Lung (tissue), 12 donors: ENCODE measurements around the gene OR4M1. TPM values are rescaled to one million over a fixed set of nuclear protein-coding genes. Genes with fewer than 3 reads are reported as not detected.
"Not testable (repeated sequence)": the region's sequence is repeated elsewhere in the genome, so short reads cannot be mapped to it uniquely, and the experiment has no call there.

Experiments
- ATAC-seq: fragments of 200-7000 bp; cut with Tn5 transposase; one replicate; pipeline ENCODE4 v1.9.1; 2020; ENCODE audit warnings: moderate number of reproducible peaks; ENCODE audit not compliant: insufficient read depth, low FRiP score
- DNase-seq, 3 donors: peaks; one replicate each; pipeline ENCODE4 v3.0.0-alpha.2; 2013 to 2017
- H3K27ac ChIP-seq, 2 donors: one replicate each; pipeline ENCODE4 v1.5.1; 2013; ENCODE audit warnings: mild to moderate bottlenecking in 2 of 2, moderate library complexity in 2 of 2, control low read depth in 1 of 2, inconsistent platforms in 1 of 2, low read depth in 1 of 2, low read length in 1 of 2
- H3K27me3 ChIP-seq, 3 donors: one replicate each; pipeline ENCODE4 v1.5.1; 2013; ENCODE audit warnings: low read length in 2 of 3; ENCODE audit not compliant: control insufficient read depth in 3 of 3, insufficient read depth in 3 of 3
- H3K36me3 ChIP-seq, 4 donors: one replicate each; pipeline ENCODE4 v1.5.1; 2013; ENCODE audit warnings: low read length in 4 of 4, mild to moderate bottlenecking in 1 of 4, moderate library complexity in 1 of 4; ENCODE audit not compliant: control insufficient read depth in 4 of 4, insufficient read depth in 4 of 4
- H3K4me1 ChIP-seq, 5 donors: one replicate each; pipeline ENCODE4 v1.5.1; 2013; ENCODE audit warnings: low read length in 5 of 5, mild to moderate bottlenecking in 2 of 5, moderate library complexity in 1 of 5; ENCODE audit not compliant: control insufficient read depth in 5 of 5, insufficient read depth in 5 of 5
- H3K4me3 ChIP-seq: one replicate; pipeline ENCODE4 v1.5.1; 2013; ENCODE audit warnings: mild to moderate bottlenecking, control low read depth, moderate library complexity
- H3K9ac ChIP-seq, 2 donors: one replicate each; pipeline ENCODE4 v1.5.1; 2013; ENCODE audit warnings: low read length in 2 of 2, control low read depth in 1 of 2; ENCODE audit not compliant: insufficient read depth in 1 of 2
- H3K9me3 ChIP-seq, 4 donors: one replicate each; pipeline ENCODE4 v1.5.1; 2013; ENCODE audit warnings: low read length in 3 of 4, mild to moderate bottlenecking in 1 of 4, moderate library complexity in 1 of 4; ENCODE audit not compliant: control insufficient read depth in 4 of 4, insufficient read depth in 3 of 4
- CTCF ChIP-seq: IDR thresholded peaks from 2 replicates; pipeline ENCODE4 v1.5.1; 2012; ENCODE audit warnings: mild to moderate bottlenecking; ENCODE audit errors: control extremely low read depth, extremely low read depth
- WGBS, 2 donors: extraction: QIAGEN DNeasy Blood & Tissue Kit; methylation state at CpG; one replicate each; pipeline ENCODE4 v1.1.7; 2013; 5-methylcytosine and 5-hydroxymethylcytosine counted together
- polyA plus RNA-seq, 2 donors: library from polyadenylated mRNA; stranded (reverse); fragments of 200-250 nt; gene quantifications; one replicate each; pipeline ENCODE4 v1.2.1, GENCODE V29; 2013
- total RNA-seq, 2 donors: library from RNA; depleted of rRNA in 1 of 2; stranded (reverse); fragments of >200 nt in 1 of 2; gene quantifications; one replicate each; pipeline ENCODE4 v1.2.1, GENCODE V29; 2014 to 2021
- donor health status: control.
- donor health status: control.
- donor health status: Bipolar disorder and iron deficiency.
- donor health status: healthy.
- donor health status: DM: yes; HTN: yes; CAD: no.

Gene OR4M1
- total and polyA plus RNA-seq, 4 donors = not detected

- Histone ChIP-seq H3K9me3 (peaks cover 0 to 4% (median 0%) of the 10 kb centered on the region in 4 donors), H3K27me3 (no peaks in the 10 kb centered on the region), H3K36me3 (no peaks in the 10 kb centered on the region), H3K9ac (no peak overlapping the region), H3K4me1 (no peaks in the 10 kb centered on the region), H3K4me3 (no peak overlapping the region), H3K27ac (no peak overlapping the region)
- no peak for TF ChIP-seq CTCF
- ATAC-seq = no peak
- 83 to 86% methylated on average over 5 of the region's 5 CpGs for WGBS, 2 donors
- DNase-seq = no peak
These were observed 26.6 kb downstream of the OR4M1 start for GRCh38 chr14:19799880-19800279.

- Histone ChIP-seq H3K36me3 (no peaks in the 10 kb centered on the region), H3K4me1 (no peaks in the 10 kb centered on the region), H3K4me3 (no peak overlapping the region), H3K9me3 (peaks cover 0 to 4% (median 0%) of the 10 kb centered on the region in 4 donors), H3K27me3 (no peaks in the 10 kb centered on the region), H3K27ac (no peak overlapping the region), H3K9ac (no peak overlapping the region)
- 82 to 83% methylated on average over 17 of the region's 17 CpGs for WGBS, 2 donors
- DNase-seq (no peak), ATAC-seq (no peak)
- no peak for TF ChIP-seq CTCF
These were observed 27.2 kb downstream of the OR4M1 start for GRCh38 chr14:19800282-19801117.

DNA sequence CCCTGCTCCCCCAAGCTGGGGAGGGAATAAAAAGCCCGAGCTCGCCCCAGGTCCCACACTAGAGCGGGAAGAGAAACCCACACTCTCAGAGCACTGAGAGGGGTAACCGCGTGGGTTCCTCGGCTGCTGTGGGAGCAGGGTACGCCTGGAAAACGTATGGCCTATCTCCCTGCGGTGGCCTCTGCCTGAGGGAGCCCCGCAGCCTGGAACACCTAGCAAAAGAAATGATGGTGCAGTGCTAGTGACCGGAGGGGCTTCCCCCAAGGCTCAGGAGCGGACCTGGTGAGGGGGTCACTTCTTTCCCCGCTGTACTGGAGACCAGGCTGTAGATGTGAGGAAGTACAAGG lies 27.8 kb downstream of the OR4M1 start:
- no peak overlapping the region for H3K4me3 ChIP-seq
- no peak for TF ChIP-seq CTCF
- H3K9ac ChIP-seq = no peak overlapping the region
- no peak overlapping the region for H3K27ac ChIP-seq
- ATAC-seq (no peak), DNase-seq (no peak)
- no peaks in the 10 kb centered on the region for H3K27me3 ChIP-seq
- H3K9me3 ChIP-seq = peaks cover 0 to 4% (median 0%) of the 10 kb centered on the region in 4 donors
- no peaks in the 10 kb centered on the region for H3K36me3 ChIP-seq
- H3K4me1 ChIP-seq = no peaks in the 10 kb centered on the region
- WGBS, 2 donors = 81 to 83% methylated on average over 13 of the region's 13 CpGs

GRCh38 chr14:19803470-19803869 lies 30.2 kb downstream of the OR4M1 start, which contains the start of gene OR4N2:
Gene OR4N2 (plus strand): TSS chr14:19803770. CDS start chr14:19827449, 23,679 bp downstream.
- not testable (repeated sequence) for H3K27me3 ChIP-seq

DNA sequence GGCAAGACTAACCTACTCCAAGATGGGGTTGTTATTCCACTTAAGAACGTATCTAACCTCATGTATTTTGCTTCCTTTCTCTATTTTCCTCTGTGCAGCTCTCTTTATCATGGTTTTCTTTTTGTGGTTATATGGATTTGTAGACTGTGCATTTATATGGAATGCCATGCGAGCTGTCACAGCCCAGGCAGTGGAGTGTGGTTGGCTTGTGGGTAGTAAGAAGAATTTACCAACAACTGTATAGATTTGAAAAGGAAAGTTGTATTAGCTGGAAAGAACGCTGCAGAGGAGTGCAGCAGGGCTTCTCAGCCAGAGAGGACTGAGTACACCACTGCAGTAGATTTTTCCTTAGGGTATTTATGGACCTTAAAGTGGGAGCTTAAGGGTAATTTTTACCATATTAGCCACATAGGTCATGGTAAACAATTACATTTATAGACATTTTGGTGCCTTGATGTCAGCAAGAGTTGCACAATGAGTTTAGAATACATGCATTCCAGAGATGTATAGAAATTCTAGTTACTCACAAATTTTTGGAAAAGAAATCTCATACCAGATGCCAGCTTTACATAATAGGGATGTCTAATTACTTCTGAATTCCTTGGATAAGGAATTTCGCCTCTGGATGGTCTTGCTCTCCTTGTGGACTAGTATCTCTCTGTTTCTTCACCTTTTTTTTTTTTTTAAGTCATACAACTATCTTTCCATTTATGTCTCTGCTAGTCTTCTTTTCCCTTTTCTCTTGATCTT lies 40.0 kb downstream of the OR4M1 start:
- WGBS, 2 donors = 52 to 69% methylated on average over 4 of the region's 4 CpGs
- not testable (repeated sequence) for DNase-seq, H3K9me3 ChIP-seq, H3K4me1 ChIP-seq, H3K27me3 ChIP-seq, H3K4me3 ChIP-seq, H3K27ac ChIP-seq, H3K9ac ChIP-seq, H3K36me3 ChIP-seq, ATAC-seq

More at GRCh38 chr14:19803470-19803869, 30.2 kb downstream of the OR4M1 start, which contains the start of gene OR4N2:
- not testable (repeated sequence) for DNase-seq, H3K4me3 ChIP-seq, ATAC-seq, H3K27ac ChIP-seq, H3K9ac ChIP-seq, H3K9me3 ChIP-seq, H3K36me3 ChIP-seq, H3K4me1 ChIP-seq
- WGBS, 2 donors = 66 to 87% methylated on average over 1 of the region's 1 CpG

GRCh38 chr14:19819879-19820278 lies 46.6 kb downstream of the OR4M1 start:
- H3K36me3 ChIP-seq, H3K27ac ChIP-seq, H3K27me3 ChIP-seq, H3K4me3 ChIP-seq, H3K4me1 ChIP-seq, DNase-seq, H3K9ac ChIP-seq, H3K9me3 ChIP-seq, ATAC-seq: not testable (repeated sequence)
- 46 to 75% methylated on average over 1 of the region's 1 CpG for WGBS, 2 donors
